Superior temporal gyrus (tissue), 1 donor: Measurements from ENCODE around the gene SLC1A7.

Experiments used
- DNase-seq: peaks from one replicate; pipeline ENCODE4 v3.0.0-alpha.2; 2016; ENCODE audit errors: extremely low spot score

SLC1A7 gene

GRCh38 chr1:53076721-53077598, 65.5 kb downstream of the SLC1A7 start:
- DNase-seq: no peak

- no peak for DNase-seq
Measured at GRCh38 chr1:53076165-53076564, 66.3 kb downstream of the SLC1A7 start.

- no peak for DNase-seq
Measured at GRCh38 chr1:53075761-53076163, 66.7 kb downstream of the SLC1A7 start.

- DNase-seq: no peak
Measured at GRCh38 chr1:53075206-53075605, 67.2 kb downstream of the SLC1A7 start.

- no peak for DNase-seq
Measured at GRCh38 chr1:53074313-53075154, 67.9 kb downstream of the SLC1A7 start.

DNA sequence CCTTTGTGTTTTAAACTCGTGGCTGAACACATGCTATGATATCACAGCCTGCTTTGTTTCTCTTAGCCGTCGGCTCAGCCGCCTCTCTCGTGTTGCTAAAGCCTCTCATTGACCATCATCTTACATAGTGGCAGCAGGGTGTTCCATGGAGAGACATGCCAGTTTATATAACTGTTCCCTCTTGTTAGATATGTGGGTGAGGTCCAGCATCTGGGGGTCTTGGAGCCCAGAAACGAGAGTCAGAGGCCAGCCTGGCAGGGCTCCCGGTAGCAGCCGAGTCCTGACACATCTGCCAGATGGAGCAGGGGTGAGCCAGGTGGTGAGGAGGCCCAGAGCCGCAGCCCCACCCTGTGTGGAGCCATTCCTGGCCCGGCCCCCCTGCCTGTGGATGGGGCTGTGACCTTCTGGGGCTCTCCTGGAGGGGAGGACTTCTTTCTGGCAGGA, 68.5 kb downstream of the SLC1A7 start:
- no peak for DNase-seq

GRCh38 chr1:53073287-53073686, 69.2 kb downstream of the SLC1A7 start:
- DNase-seq: no peak

GRCh38 chr1:53071915-53072314, 70.5 kb downstream of the SLC1A7 start:
- DNase-seq: no peak

DNA sequence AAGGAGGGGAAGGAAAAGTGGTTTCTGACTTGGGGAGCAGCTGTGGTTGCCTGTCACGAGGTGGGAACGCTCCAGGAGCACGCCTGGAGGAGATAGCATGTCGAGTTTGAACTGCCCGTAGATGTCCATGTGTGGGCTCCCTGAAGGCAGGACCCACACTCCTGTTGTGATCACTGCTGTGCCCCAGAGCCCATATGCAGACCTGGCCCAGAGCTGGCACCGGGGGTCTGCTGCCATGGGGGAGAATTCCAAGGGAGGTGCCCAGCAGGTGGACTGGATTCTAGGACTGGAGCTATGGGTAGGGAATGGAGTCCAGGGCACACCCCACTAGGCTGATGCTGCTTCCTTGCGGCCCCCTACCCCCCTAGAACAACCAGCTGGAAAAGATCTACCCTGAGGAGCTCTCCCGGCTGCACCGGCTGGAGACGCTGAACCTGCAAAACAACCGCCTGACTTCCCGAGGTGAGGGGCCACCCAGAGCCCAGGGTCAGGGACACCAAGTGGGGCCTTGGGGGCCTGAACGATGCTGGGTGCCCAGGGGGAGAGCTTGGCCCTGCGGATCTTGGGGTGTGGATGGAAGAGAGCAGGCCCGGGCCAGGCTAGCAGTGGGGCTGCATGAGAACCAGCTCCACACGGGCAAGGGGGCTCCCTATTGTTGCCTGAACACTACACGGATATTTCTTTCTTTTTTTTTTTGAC, 71.1 kb downstream of the SLC1A7 start:
- no peak for DNase-seq

- DNase-seq: no peak
Measured at GRCh38 chr1:53070621-53071020, 71.8 kb downstream of the SLC1A7 start.

DNA sequence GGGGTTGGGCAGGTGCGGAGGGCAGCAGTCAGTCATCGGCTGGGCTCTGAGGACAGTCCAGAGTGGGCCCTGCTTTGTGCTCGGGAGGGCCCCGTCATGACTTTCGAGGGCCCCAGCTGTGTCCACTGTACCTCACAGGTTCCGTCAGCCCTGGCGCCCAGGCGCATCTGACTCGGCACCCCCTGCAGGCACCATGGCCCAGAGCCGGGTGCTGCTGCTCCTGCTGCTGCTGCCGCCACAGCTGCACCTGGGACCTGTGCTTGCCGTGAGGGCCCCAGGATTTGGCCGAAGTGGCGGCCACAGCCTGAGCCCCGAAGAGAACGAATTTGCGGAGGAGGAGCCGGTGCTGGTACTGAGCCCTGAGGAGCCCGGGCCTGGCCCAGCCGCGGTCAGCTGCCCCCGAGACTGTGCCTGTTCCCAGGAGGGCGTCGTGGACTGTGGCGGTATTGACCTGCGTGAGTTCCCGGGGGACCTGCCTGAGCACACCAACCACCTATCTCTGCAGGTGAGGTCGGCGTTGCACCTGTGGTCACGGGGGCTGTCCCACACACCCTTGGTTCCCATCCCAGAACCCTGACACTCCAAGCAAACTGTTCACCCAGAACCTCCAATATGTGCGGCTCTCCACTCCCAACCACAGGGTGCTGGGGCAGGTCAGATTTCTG, 72.6 kb downstream of the SLC1A7 start:
- no peak for DNase-seq

DNA sequence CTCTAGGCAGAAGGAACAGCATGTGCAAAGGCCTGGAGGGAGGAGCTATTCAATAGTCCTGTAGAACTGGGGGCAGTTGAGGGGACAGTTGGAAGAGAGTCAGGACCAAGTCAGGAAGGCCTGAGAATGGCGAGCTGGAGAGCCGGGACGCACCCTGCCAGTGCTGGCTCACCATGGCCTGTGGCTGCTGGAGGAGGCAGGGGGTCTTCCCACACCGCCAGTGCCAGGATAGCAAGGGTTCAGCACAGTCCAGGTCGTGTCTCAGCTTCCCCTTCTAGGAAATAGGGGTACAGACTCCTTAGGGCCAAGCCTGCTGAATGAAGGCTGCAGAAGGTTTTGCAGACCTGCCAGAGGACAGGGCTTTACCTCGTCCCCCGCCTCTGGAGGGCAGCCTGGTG, 73.2 kb downstream of the SLC1A7 start:
- DNase-seq: no peak

DNA sequence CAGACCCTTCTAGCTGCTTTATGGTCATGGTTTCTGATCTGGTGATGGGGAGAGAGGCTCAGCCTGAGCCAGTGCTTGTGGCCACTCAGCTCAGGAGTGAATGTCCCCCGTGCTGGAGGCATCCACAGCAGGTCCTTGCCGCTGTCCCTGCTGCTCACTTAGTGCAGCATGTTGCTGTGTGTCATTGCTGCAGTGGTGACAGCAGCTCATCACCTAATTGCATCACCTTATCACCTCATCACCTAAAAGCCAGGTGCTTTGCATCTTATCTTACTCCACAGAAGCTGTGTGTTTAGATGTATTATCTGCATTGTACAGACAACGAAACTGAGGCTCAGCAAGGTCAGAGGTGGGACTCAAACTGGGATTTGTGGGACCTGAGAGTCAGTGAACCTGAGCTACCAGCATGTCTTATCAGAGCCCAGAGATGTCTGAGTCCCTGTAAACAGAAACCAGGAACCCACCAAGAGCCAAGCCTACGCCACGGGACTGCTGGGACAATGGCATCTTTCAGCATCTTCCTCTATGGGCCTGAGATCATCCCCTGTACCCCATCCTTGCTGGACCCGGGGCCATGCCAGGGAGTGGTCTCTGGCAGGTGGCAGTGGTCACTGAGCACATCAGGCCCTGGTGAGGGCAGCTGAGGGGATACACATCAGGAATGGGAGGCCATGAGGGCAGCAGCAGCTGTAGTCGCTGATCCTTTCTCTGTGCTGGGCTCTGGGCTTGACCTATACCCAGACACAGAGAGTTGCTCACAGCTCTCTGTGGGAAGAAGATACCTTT, 73.9 kb downstream of the SLC1A7 start:
- DNase-seq: no peak

DNA sequence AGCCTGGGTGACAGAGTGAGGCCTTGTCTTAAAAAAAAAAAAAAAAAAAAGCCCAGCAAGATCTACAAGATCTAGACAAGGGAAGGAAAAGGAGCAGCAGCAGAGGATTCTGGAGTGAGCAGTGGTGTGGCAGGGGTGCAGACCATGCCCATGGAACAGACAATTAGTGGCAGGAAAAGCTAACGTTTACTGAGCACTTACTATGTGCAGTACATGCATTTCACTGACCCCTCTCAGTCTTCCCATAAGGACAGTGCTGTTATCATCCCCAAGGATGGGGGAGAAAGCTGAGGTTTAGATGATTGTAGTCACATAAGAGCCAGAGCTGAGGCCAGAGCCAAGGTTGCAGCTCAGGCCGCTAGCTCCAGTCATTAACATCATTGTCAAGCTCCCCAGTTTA, 74.6 kb downstream of the SLC1A7 start:
- DNase-seq: no peak

DNA sequence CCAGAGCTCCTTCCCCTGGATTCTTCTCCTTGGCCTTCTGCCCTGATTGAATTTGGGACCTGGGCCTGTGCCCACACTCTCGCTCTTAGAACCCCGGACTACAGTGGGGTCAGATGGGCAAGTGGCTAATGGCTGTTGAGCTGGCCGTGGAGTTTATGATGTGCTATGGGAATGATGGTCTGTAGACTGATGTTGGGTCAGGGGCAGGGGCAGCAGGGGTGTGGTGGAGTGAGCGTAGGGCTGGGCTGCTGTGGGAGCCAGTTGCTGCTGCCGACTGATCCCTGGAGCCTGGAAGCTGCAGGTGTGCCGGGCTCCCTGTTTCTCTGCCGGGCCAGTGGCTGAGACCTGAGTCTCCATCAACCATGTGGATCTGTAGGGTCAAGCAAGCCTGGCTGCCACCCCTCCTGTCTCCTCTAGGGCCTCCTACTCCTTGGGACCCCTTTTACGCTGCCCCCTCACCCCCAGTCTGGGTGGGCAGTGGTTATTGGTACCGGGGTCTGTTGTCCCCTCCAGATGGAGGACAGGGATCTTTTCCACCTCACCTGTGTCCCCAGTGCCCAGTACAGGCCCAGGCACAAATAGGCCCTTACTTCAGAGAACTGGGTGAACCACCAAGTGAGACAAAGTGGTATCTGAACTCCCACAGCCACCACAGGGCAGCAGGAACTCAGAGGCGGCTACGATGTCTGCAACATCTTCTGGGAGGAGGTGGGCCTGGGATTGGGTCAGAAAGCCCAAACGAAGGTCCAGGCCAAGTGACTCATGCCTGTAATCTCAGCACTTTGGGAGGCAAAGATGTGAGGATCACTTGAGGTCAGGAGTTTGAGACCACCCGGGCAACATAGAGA, 75.3 kb downstream of the SLC1A7 start:
- no peak for DNase-seq

DNA sequence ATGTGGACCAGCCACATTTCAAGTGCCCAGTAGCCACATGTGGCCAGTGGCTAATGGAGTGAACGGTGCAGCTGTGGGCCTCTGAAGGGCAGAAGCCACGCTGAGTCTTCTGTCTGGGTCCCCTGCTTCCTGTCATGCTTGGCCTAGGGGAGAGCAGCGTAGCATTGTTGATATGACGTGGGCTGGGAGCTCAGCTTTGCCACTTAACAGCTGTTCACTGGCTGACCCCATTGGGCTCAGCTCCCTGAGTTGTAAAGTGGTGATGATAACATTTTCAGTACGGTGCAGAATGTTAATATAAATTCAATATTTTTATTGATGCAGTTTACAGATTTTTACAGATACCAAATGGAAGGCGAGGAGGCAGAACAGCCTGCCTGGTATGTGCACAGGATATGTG, 76.0 kb downstream of the SLC1A7 start:
- DNase-seq: no peak

DNA sequence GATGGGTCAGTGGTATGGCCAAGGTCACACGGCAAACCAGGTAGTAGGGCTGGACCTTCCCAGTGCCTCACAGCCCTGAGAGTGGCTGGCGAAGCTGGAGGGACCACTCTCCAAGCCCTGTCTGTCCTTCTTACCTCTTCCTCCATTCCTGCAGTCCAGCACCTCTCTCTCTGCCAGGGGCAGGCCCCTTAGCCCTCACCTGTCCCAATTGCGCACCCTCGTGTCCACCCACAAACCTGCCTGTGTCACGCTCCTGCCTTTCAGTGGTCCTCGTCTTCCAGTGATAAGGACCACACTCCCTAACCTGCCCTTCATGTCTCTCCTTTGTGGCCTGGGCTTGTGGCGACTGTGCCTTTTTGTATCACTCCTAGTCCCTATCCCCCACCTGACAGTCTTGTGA, 77.0 kb downstream of the SLC1A7 start:
- DNase-seq: no peak

GRCh38 chr1:53063744-53064515, 78.5 kb downstream of the SLC1A7 start:
- DNase-seq: no peak
